Measurements from ENCODE around the gene EML2.

Gene EML2

GRCh38 chr19:45676851-45677263, 37.7 kb upstream of the EML2 start:
- Histone ChIP-seq H3F3A (ENCODE audit: insufficient read depth, low read length) (no peaks in the 10 kb centered on the region), H3K9me3 (replicated peaks; ENCODE audit: insufficient read depth, low read length) (no peaks in the 10 kb centered on the region), H2AFZ (ENCODE audit: low read length) (peak overlapping the region; percentile 69; the same call in 1 of the 2 replicates), H3K9ac (ENCODE audit: low read length) (no peak overlapping the region), H3K4me1 (ENCODE audit: low read length) (peaks cover 9% of the 10 kb centered on the region), H3K4me2 (ENCODE audit: low read depth, low read length) (peak overlapping the region; percentile 58), H3K9me2 (replicated peaks; ENCODE audit: insufficient read depth, low read length) (no peaks in the 10 kb centered on the region), H3K27me3 (replicated peaks; ENCODE audit: insufficient read depth, low read length) (peaks cover 20% of the 10 kb centered on the region), H3K79me2 (ENCODE audit: low read length) (no peaks in the 10 kb centered on the region), H3K4me3 (ENCODE audit: low read length) (0 out of 2 replicates have a peak overlapping the region, but pooled peaks have one; percentile 28), H4K20me1 (ENCODE audit: insufficient read depth, low read length) (no peaks in the 10 kb centered on the region), H3K36me3 (replicated peaks; ENCODE audit: insufficient read depth, low read length) (no peaks in the 10 kb centered on the region), H3K27ac (ENCODE audit: low read length) (no peak overlapping the region)
- TF ChIP-seq CTCF (IDR thresholded peaks at IDR 0.05; ENCODE audit: low read length) (no peak), EZH2 (optimal IDR thresholded peaks at IDR 0.05; ENCODE audit: low read depth, low read length) (no peak), EZH2phosphoT487 (IDR thresholded peaks at IDR 0.05; ENCODE audit: low read length) (no peak)
- DNase-seq: no peak

DNA sequence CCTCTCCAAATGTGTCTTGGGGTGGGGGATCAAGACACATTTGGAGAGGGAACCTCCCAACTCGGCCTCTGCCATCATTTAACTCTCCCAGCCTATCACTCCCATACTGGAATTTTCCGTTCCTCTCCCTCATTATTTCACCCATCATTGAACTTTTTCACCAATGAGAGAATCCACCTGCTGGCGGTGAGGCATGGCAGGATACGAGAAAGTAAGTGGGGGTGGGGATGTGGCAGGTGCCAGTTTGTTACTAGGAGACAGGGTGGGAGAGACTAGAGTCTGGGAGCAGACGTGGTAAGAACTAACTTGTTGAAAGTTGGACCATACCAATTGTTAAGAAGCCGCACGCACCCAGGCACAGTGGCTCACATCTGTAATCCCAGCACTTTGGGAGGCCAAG, 35.7 kb upstream of the EML2 start:
- H3K27ac ChIP-seq (ENCODE audit: low read length): no peak overlapping the region
- H3F3A ChIP-seq (ENCODE audit: insufficient read depth, low read length): no peaks in the 10 kb centered on the region
- no peaks in the 10 kb centered on the region for H3K9me2 ChIP-seq (replicated peaks; ENCODE audit: insufficient read depth, low read length)
- no peak overlapping the region for H3K9ac ChIP-seq (ENCODE audit: low read length)
- H3K79me2 ChIP-seq (ENCODE audit: low read length): no peaks in the 10 kb centered on the region
- no peak overlapping the region for H3K4me2 ChIP-seq (ENCODE audit: low read depth, low read length)
- peaks cover 7% of the 10 kb centered on the region for H3K4me1 ChIP-seq (ENCODE audit: low read length)
- H3K9me3 ChIP-seq (replicated peaks; ENCODE audit: insufficient read depth, low read length): no peaks in the 10 kb centered on the region
- H3K4me3 ChIP-seq (ENCODE audit: low read length): no peak overlapping the region
- TF ChIP-seq EZH2phosphoT487 (IDR thresholded peaks at IDR 0.05; ENCODE audit: low read length) (no peak), CTCF (IDR thresholded peaks at IDR 0.05; ENCODE audit: low read length) (no peak), EZH2 (optimal IDR thresholded peaks at IDR 0.05; ENCODE audit: low read depth, low read length) (no peak)
- H3K36me3 ChIP-seq (replicated peaks; ENCODE audit: insufficient read depth, low read length): no peaks in the 10 kb centered on the region
- peaks cover 24% of the 10 kb centered on the region for H3K27me3 ChIP-seq (replicated peaks; ENCODE audit: insufficient read depth, low read length)
- H4K20me1 ChIP-seq (ENCODE audit: insufficient read depth, low read length): no peaks in the 10 kb centered on the region
- DNase-seq: no peak
- no peak overlapping the region for H2AFZ ChIP-seq (ENCODE audit: low read length)

- Histone ChIP-seq H3K9me3 (replicated peaks; ENCODE audit: insufficient read depth, low read length) (no peaks in the 10 kb centered on the region), H3K9ac (ENCODE audit: low read length) (no peak overlapping the region), H3K4me3 (ENCODE audit: low read length) (no peak overlapping the region), H3K4me2 (ENCODE audit: low read depth, low read length) (no peak overlapping the region), H3K27me3 (replicated peaks; ENCODE audit: insufficient read depth, low read length) (peaks cover 41% of the 10 kb centered on the region), H3K27ac (ENCODE audit: low read length) (no peak overlapping the region), H3K9me2 (replicated peaks; ENCODE audit: insufficient read depth, low read length) (no peaks in the 10 kb centered on the region), H3F3A (ENCODE audit: insufficient read depth, low read length) (peaks cover 4% of the 10 kb centered on the region; the same call in 1 of the 2 replicates), H3K4me1 (ENCODE audit: low read length) (peaks cover 5% of the 10 kb centered on the region; the same call in 1 of the 2 replicates), H3K79me2 (ENCODE audit: low read length) (no peaks in the 10 kb centered on the region), H3K36me3 (replicated peaks; ENCODE audit: insufficient read depth, low read length) (no peaks in the 10 kb centered on the region), H2AFZ (ENCODE audit: low read length) (no peak overlapping the region), H4K20me1 (ENCODE audit: insufficient read depth, low read length) (no peaks in the 10 kb centered on the region)
- TF ChIP-seq EZH2 (optimal IDR thresholded peaks at IDR 0.05; ENCODE audit: low read depth, low read length) (no peak), CTCF (IDR thresholded peaks at IDR 0.05; ENCODE audit: low read length) (no peak), EZH2phosphoT487 (IDR thresholded peaks at IDR 0.05; ENCODE audit: low read length) (no peak)
- no peak for DNase-seq
Observed at GRCh38 chr19:45670670-45671453, 31.7 kb upstream of the EML2 start.
